B cell (primary cell): ENCODE results near the gene SNTG2. TPM values are rescaled to one million over a fixed set of nuclear protein-coding genes. Genes with fewer than 3 reads are reported as not detected.

Source experiments
- ATAC-seq: fragments of 200-7000 bp; cut with Tn5 transposase; one replicate; pipeline ENCODE4 v1.10.0; 2021; ENCODE audit warnings: low read depth, mild to moderate bottlenecking, moderate number of reproducible peaks, moderate library complexity
- CTCF ChIA-PET: fragments of 350-600 bp; sonication (Branson Sonifier 250); formaldehyde crosslinking; loops from one replicate; lab custom pipeline; 2021; ENCODE audit warnings: antibody characterized with exemption, inconsistent platforms; lab: Charles Lee
- POLR2A ChIA-PET: fragments of 350-600 bp; sonication (Branson Sonifier 250); formaldehyde crosslinking; loops from one replicate; lab custom pipeline; 2021; ENCODE audit warnings: antibody characterized with exemption; lab: Charles Lee
- DNase-seq: peaks from one replicate; pipeline ENCODE4 v3.0.0; 2013
- H2AFZ ChIP-seq: 2 replicates; pipeline ENCODE4 v1.6.1; 2012; ENCODE audit warnings: mild to moderate bottlenecking, low read depth, low read length; ENCODE audit not compliant: insufficient read depth, poor library complexity, severe bottlenecking
- H3K27ac ChIP-seq, 2 donors: 1 replicate in 1 of 2; 2 replicates in 1 of 2; pipeline ENCODE4 v1.5.1; 2012 to 2013; ENCODE audit warnings: low read length in 2 of 2, mild to moderate bottlenecking in 2 of 2, moderate library complexity in 1 of 2
- H3K27me3 ChIP-seq, 4 experiments: fragments of 200-600 bp in 1 of 4; sonication (generic) in 1 of 4; replicated peaks in 1 of 4; 1 replicate in 2 of 4; 2 replicates in 2 of 4; pipeline versions ENCODE4 v1.6.1 to v1.7.0; 2013 to 2016; ENCODE audit warnings: low read length in 3 of 4, mild to moderate bottlenecking in 2 of 4, mixed read lengths in 1 of 4, moderate library complexity in 1 of 4; ENCODE audit not compliant: insufficient read depth in 4 of 4, control insufficient read depth in 3 of 4; ENCODE audit errors: control extremely low read depth in 1 of 4
- H3K36me3 ChIP-seq, 2 experiments: replicated peaks in 1 of 2; 1 replicate in 1 of 2; 2 replicates in 1 of 2; pipeline versions ENCODE4 v1.6.1 to v1.7.1; 2013; ENCODE audit warnings: low read length in 1 of 2; ENCODE audit not compliant: insufficient read depth in 2 of 2, control insufficient read depth in 1 of 2; ENCODE audit errors: control extremely low read depth in 1 of 2, extremely low read depth in 1 of 2
- H3K4me1 ChIP-seq, 2 donors: fragments of 200-600 bp in 1 of 2; sonication (generic) in 1 of 2; 1 replicate in 1 of 2; 2 replicates in 1 of 2; pipeline versions ENCODE4 v1.5.1 to v1.6.1; 2013 to 2017; ENCODE audit warnings: low read length in 2 of 2; ENCODE audit not compliant: control insufficient read depth in 2 of 2, insufficient read depth in 2 of 2
- H3K4me2 ChIP-seq: replicated peaks from 2 replicates; pipeline ENCODE3; 2012; ENCODE audit warnings: mild to moderate bottlenecking, low read depth, low read length; ENCODE audit not compliant: poor library complexity, severe bottlenecking
- H3K4me3 ChIP-seq, 5 experiments: fragments of 200-600 bp in 1 of 5; sonication (generic) in 1 of 5; 1 replicate in 3 of 5; 2 replicates in 2 of 5; pipeline versions ENCODE4 v1.5.1 to v1.7.0; 2011 to 2016; ENCODE audit warnings: low read length in 4 of 5, mild to moderate bottlenecking in 4 of 5, low read depth in 2 of 5, control low read depth in 1 of 5, moderate library complexity in 1 of 5; ENCODE audit not compliant: insufficient read depth in 1 of 5; ENCODE audit errors: control extremely low read depth in 1 of 5, extremely low read depth in 1 of 5
- H3K79me2 ChIP-seq: fragments of 200-600 bp; sonication (generic); one replicate; pipeline ENCODE4 v1.6.0; 2016; ENCODE audit warnings: low read length; ENCODE audit not compliant: control insufficient read depth, insufficient read depth
- H3K9ac ChIP-seq: fragments of 200-600 bp; sonication (generic); 2 replicates; pipeline ENCODE4 v1.6.1; 2017; ENCODE audit warnings: mild to moderate bottlenecking, low read length, moderate library complexity
- H3K9me3 ChIP-seq, 3 donors: one replicate each; pipeline versions ENCODE4 v1.6.1 to v1.7.1; 2013; ENCODE audit warnings: low read length in 2 of 3; ENCODE audit not compliant: control insufficient read depth in 2 of 3, insufficient read depth in 1 of 3; ENCODE audit errors: control extremely low read depth in 1 of 3
- H4K20me1 ChIP-seq: 2 replicates; pipeline ENCODE4 v1.6.0; 2012; ENCODE audit warnings: mild to moderate bottlenecking, low read length; ENCODE audit not compliant: insufficient read depth, control insufficient read depth, poor library complexity, severe bottlenecking
- H3K27ac Mint-ChIP-seq: one replicate; pipeline ENCODE4 v1.8.0; 2021; ENCODE audit warnings: mixed read lengths
- H3K27me3 Mint-ChIP-seq: one replicate; pipeline ENCODE4 v1.8.0; 2021; ENCODE audit warnings: mixed read lengths
- H3K4me1 Mint-ChIP-seq: one replicate; pipeline ENCODE4 v1.8.0; 2021; ENCODE audit warnings: mixed read lengths
- H3K4me3 Mint-ChIP-seq: one replicate; pipeline ENCODE4 v1.8.0; 2021; ENCODE audit warnings: mixed read lengths
- H3K9me3 Mint-ChIP-seq: one replicate; pipeline ENCODE4 v1.8.0; 2022; ENCODE audit warnings: mixed read lengths; ENCODE audit not compliant: insufficient read depth
- EZH2 ChIP-seq: IDR thresholded peaks from 2 replicates; pipeline ENCODE4 v1.6.1; 2012; ENCODE audit warnings: borderline replicate concordance, low read depth, mild to moderate bottlenecking, moderate library complexity, low read length; ENCODE audit not compliant: insufficient read depth, poor library complexity, severe bottlenecking
- WGBS: methylation state at CpG from one replicate; pipeline ENCODE4 v1.1.5; 2013; ENCODE audit warnings: missing lambda C conversion rate; ENCODE audit not compliant: insufficient coverage; 5-methylcytosine and 5-hydroxymethylcytosine counted together
- intact Hi-C: fragments of 100-400 bp; cut with micrococcal nuclease; formaldehyde crosslinking; loops from one replicate; pipeline ENCODE4 v1.10.0; 2022
- polyA plus RNA-seq: library from polyadenylated mRNA; depleted of rRNA; stranded (reverse); fragments of >200 nt; gene quantifications from 2 replicates; pipeline ENCODE4 v1.2.3, GENCODE V29; 2012
- total RNA-seq, 2 donors: library from RNA; stranded (reverse); fragments of 120-200 nt in 1 of 2; gene quantifications; 1 replicate in 1 of 2; 2 replicates in 1 of 2; pipeline versions ENCODE4 v1.2.3 to v1.2.4, GENCODE V29; 2013 to 2022
- TF ChIP-seq, protein P1 (sequence below): fragments of 200-600 bp; IDR thresholded peaks from one replicate; pipeline ENCODE4 v1.8.0; 2022; ENCODE audit warnings: antibody characterized with exemption, mild to moderate bottlenecking

SNTG2 gene
- total and polyA plus RNA-seq, 2 donors (not counting 1 experiment from before 2014, with no cell fraction given) = 2.1 to 2.4 TPM

DNA sequence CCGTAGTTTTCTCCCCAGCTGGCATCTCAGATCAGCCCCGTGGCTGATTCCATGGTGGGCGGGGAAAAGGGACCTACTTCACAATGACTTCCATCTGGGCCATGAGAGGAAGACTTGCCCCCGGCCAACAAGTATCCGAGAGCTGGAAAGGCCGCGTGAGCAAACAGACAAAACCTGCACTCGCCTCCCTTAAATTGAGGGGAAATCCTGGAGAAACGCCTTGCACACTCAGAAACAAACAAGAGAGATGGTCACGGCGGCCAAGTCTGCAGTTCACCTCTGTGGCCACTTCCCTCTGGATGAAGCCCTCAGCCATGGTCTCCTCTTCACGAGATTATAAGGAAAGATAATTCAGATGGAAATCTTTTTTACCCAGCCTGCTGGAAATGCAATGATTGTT, 423.2 kb downstream of the SNTG2 start:
- CTCF ChIA-PET = no interaction called here
- WGBS = 94% methylated on average over 11 of the region's 12 CpGs
- peaks cover 3% of the 10 kb centered on the region for H3K27me3 Mint-ChIP-seq

DNA sequence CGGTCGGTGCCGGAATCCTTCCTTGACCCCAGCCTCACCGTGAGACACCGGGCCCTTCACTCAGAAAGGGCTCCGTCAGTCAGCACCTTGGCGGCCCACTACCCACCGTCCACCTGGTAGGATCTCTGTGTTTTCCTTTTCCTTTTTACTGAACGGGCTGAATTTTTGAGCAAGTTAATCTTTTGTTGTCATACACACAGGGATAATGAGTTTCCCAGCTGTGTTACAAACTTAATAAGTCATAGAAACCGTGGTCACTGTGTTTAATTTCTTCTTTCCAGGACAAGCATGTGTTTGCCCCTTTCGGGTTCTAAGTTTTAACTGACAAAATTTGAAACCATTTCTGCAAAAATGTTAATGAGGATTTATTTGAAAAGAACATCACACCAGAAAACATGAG, 423.6 kb downstream of the SNTG2 start:
- ATAC-seq (no peak), DNase-seq (no peak)
- H3K4me1 Mint-ChIP-seq = peaks cover 4% of the 10 kb centered on the region
- Histone ChIP-seq H2AFZ (no peak overlapping the region), H3K4me1 (peaks cover 10 to 13% of the 10 kb centered on the region in 2 donors), H3K4me3 (no peak overlapping the region), H3K27me3 (no peaks in the 10 kb centered on the region), H3K36me3 (no peaks in the 10 kb centered on the region), H3K9me3 (peaks cover 0 to 27% (median 0%) of the 10 kb centered on the region in 3 donors), H3K79me2 (no peaks in the 10 kb centered on the region), H4K20me1 (no peaks in the 10 kb centered on the region), H3K27ac (no peak overlapping the region), H3K9ac (no peak overlapping the region), H3K4me2 (no peak overlapping the region)
- ChIA-PET POLR2A (no interaction called here), CTCF (no interaction called here)
- TF ChIP-seq, protein P1, sequence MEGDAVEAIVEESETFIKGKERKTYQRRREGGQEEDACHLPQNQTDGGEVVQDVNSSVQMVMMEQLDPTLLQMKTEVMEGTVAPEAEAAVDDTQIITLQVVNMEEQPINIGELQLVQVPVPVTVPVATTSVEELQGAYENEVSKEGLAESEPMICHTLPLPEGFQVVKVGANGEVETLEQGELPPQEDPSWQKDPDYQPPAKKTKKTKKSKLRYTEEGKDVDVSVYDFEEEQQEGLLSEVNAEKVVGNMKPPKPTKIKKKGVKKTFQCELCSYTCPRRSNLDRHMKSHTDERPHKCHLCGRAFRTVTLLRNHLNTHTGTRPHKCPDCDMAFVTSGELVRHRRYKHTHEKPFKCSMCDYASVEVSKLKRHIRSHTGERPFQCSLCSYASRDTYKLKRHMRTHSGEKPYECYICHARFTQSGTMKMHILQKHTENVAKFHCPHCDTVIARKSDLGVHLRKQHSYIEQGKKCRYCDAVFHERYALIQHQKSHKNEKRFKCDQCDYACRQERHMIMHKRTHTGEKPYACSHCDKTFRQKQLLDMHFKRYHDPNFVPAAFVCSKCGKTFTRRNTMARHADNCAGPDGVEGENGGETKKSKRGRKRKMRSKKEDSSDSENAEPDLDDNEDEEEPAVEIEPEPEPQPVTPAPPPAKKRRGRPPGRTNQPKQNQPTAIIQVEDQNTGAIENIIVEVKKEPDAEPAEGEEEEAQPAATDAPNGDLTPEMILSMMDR = no peak
- no peak for TF ChIP-seq EZH2
- WGBS = 90% methylated on average over 7 of the region's 11 CpGs
- H3K27me3 Mint-ChIP-seq = peaks cover 3% of the 10 kb centered on the region
- no peak overlapping the region for H3K4me3 Mint-ChIP-seq
- H3K9me3 Mint-ChIP-seq = no peaks in the 10 kb centered on the region
- intact Hi-C loops = no loop called here
- no peak overlapping the region for H3K27ac Mint-ChIP-seq

More for the DNA sequence above, 423.2 kb downstream of the SNTG2 start:
- H2AFZ ChIP-seq = no peak overlapping the region
- Mint-ChIP-seq H3K4me3 (no peak overlapping the region), H3K9me3 (no peaks in the 10 kb centered on the region), H3K4me1 (peaks cover 4% of the 10 kb centered on the region), H3K27ac (no peak overlapping the region)
- no peak overlapping the region for H3K4me3 ChIP-seq
- no peak overlapping the region for H3K4me2 ChIP-seq
- peaks cover 0 to 23% (median 0%) of the 10 kb centered on the region in 3 donors for H3K9me3 ChIP-seq
- POLR2A ChIA-PET = no interaction called here
- intact Hi-C loops = no loop called here
- no peak overlapping the region for H3K27ac ChIP-seq
- no peak for DNase-seq
- peaks cover 10 to 13% of the 10 kb centered on the region in 2 donors for H3K4me1 ChIP-seq
- H3K27me3 ChIP-seq = no peaks in the 10 kb centered on the region
- no peaks in the 10 kb centered on the region for H3K36me3 ChIP-seq
- TF ChIP-seq, protein P1 = no peak
- no peak for TF ChIP-seq EZH2
- H3K79me2 ChIP-seq = no peaks in the 10 kb centered on the region
- H3K9ac ChIP-seq = no peak overlapping the region
- no peaks in the 10 kb centered on the region for H4K20me1 ChIP-seq
- no peak for ATAC-seq
